Activated T-cell treated with anti-CD3 and anti-CD28 coated beads, Interleukin-2, amount 50 U/mL, for 4 hours (primary cell): ENCODE results near the gene CPNE7. TPM values are rescaled to one million over a fixed set of nuclear protein-coding genes. Genes with fewer than 3 reads are reported as not detected.
A peak's percentile ranks its signal among the peaks of the same experiment; 100 is the strongest.
"Not testable (repeated sequence)": the region's sequence is repeated elsewhere in the genome, so short reads cannot be mapped to it uniquely, and the experiment has no call there.

ENCODE experiments used
- ATAC-seq, 2 donors: fragments of 200-7000 bp; cut with Tn5 transposase; one replicate each; pipeline ENCODE4 v1.10.0; 2021
- DNase-seq: peaks from one replicate; pipeline ENCODE4 v3.0.0-alpha.2; 2020
- H3K27me3 Mint-ChIP-seq: one replicate; pipeline ENCODE4 v1.8.0; 2021; ENCODE audit warnings: low read depth, mixed read lengths
- H3K36me3 Mint-ChIP-seq: one replicate; pipeline ENCODE4 v1.8.0; 2022; ENCODE audit warnings: mixed read lengths; ENCODE audit not compliant: insufficient read depth
- H3K4me1 Mint-ChIP-seq: one replicate; pipeline ENCODE4 v1.8.0; 2021; ENCODE audit warnings: low read depth, mixed read lengths
- H3K4me3 Mint-ChIP-seq: one replicate; pipeline ENCODE4 v1.8.0; 2021; ENCODE audit warnings: mild to moderate bottlenecking, moderate library complexity, mixed read lengths
- H3K9me3 Mint-ChIP-seq: one replicate; pipeline ENCODE4 v1.8.0; 2021; ENCODE audit warnings: mixed read lengths
- total RNA-seq, 3 donors: library from RNA; stranded (reverse); gene quantifications; one replicate each; pipeline ENCODE4 v1.2.1, GENCODE V29; 2021

The CPNE7 gene
- total RNA-seq, 3 donors from 2014 or later, result 18.0 to 19.5 (median 19.1) TPM

GRCh38 chr16:89567656-89568594 is 7.6 kb upstream of the CPNE7 start:
- Mint-ChIP-seq H3K36me3 (peaks cover 24% of the 10 kb centered on the region), H3K27me3 (no peaks in the 10 kb centered on the region), H3K9me3 (no peaks in the 10 kb centered on the region), H3K4me3 (no peak overlapping the region), H3K4me1 (peaks cover 40% of the 10 kb centered on the region)
- ATAC-seq, result no peak
- no peak for DNase-seq

GRCh38 chr16:89569506-89570341 is 5.8 kb upstream of the CPNE7 start:
- no peak for DNase-seq

GRCh38 chr16:89570342-89570923 is 5.1 kb upstream of the CPNE7 start:
- peaks cover 23% of the 10 kb centered on the region for H3K4me1 Mint-ChIP-seq
- H3K36me3 Mint-ChIP-seq, result peaks cover 3% of the 10 kb centered on the region
- H3K9me3 Mint-ChIP-seq, result no peaks in the 10 kb centered on the region
- no peak for ATAC-seq
- H3K4me3 Mint-ChIP-seq, result no peak overlapping the region
- peaks cover 6% of the 10 kb centered on the region for H3K27me3 Mint-ChIP-seq
- DNase-seq, result no peak

More at GRCh38 chr16:89569506-89570341, 5.8 kb upstream of the CPNE7 start:
- Mint-ChIP-seq H3K36me3 (peaks cover 8% of the 10 kb centered on the region), H3K4me3 (no peak overlapping the region), H3K27me3 (peaks cover 4% of the 10 kb centered on the region), H3K9me3 (no peaks in the 10 kb centered on the region), H3K4me1 (peaks cover 29% of the 10 kb centered on the region)
- ATAC-seq, result no peak

- H3K9me3 Mint-ChIP-seq, H3K27me3 Mint-ChIP-seq, ATAC-seq, H3K36me3 Mint-ChIP-seq, DNase-seq, H3K4me3 Mint-ChIP-seq: not testable (repeated sequence)
- peaks cover 17% of the 10 kb centered on the region for H3K4me1 Mint-ChIP-seq
Observed at GRCh38 chr16:89570983-89571598, 4.5 kb upstream of the CPNE7 start.

GRCh38 chr16:89571636-89572035 is 3.9 kb upstream of the CPNE7 start:
- no peak for ATAC-seq
- Mint-ChIP-seq H3K36me3 (peaks cover 3% of the 10 kb centered on the region), H3K4me3 (no peak overlapping the region)

GRCh38 chr16:89572073-89572484 is 3.5 kb upstream of the CPNE7 start:
- ATAC-seq (no peak), DNase-seq (no peak)
- no peaks in the 10 kb centered on the region for H3K9me3 Mint-ChIP-seq
- H3K4me3 Mint-ChIP-seq, result no peak overlapping the region
- peaks cover 3% of the 10 kb centered on the region for H3K36me3 Mint-ChIP-seq
- H3K27me3 Mint-ChIP-seq, result peaks cover 6% of the 10 kb centered on the region
- peaks cover 15% of the 10 kb centered on the region for H3K4me1 Mint-ChIP-seq

More at GRCh38 chr16:89571636-89572035, 3.9 kb upstream of the CPNE7 start:
- Mint-ChIP-seq H3K9me3 (no peaks in the 10 kb centered on the region), H3K27me3 (peaks cover 6% of the 10 kb centered on the region), H3K4me1 (peaks cover 15% of the 10 kb centered on the region)
- no peak for DNase-seq

GRCh38 chr16:89572485-89573205 is 2.9 kb upstream of the CPNE7 start:
- Mint-ChIP-seq H3K4me1 (peaks cover 14% of the 10 kb centered on the region), H3K9me3 (no peaks in the 10 kb centered on the region), H3K27me3 (peaks cover 6% of the 10 kb centered on the region), H3K36me3 (peaks cover 2% of the 10 kb centered on the region), H3K4me3 (peak overlapping the region; percentile 29)
- DNase-seq, result no peak
- ATAC-seq, result no peak

- H3K9me3 Mint-ChIP-seq, result no peaks in the 10 kb centered on the region
- H3K27me3 Mint-ChIP-seq, result peaks cover 7% of the 10 kb centered on the region
- ATAC-seq, result no peak
- H3K36me3 Mint-ChIP-seq, result no peaks in the 10 kb centered on the region
- no peak for DNase-seq
- H3K4me3 Mint-ChIP-seq, result peak overlapping the region; percentile 31
- peaks cover 13% of the 10 kb centered on the region for H3K4me1 Mint-ChIP-seq
Observed at GRCh38 chr16:89573826-89574680, 1.5 kb upstream of the CPNE7 start.

- ATAC-seq, result peak; percentile 63 to 72
- no peaks in the 10 kb centered on the region for H3K36me3 Mint-ChIP-seq
- DNase-seq, result peak; percentile 34
- H3K27me3 Mint-ChIP-seq, result peaks cover 7% of the 10 kb centered on the region
- H3K4me1 Mint-ChIP-seq, result peaks cover 13% of the 10 kb centered on the region
- H3K9me3 Mint-ChIP-seq, result no peaks in the 10 kb centered on the region
- peak overlapping the region; percentile 58 for H3K4me3 Mint-ChIP-seq
Observed at GRCh38 chr16:89574681-89575246, 794 bp upstream of the CPNE7 start.

- peaks cover 13% of the 10 kb centered on the region for H3K4me1 Mint-ChIP-seq
- H3K27me3 Mint-ChIP-seq, result peaks cover 7% of the 10 kb centered on the region
- H3K9me3 Mint-ChIP-seq, result no peaks in the 10 kb centered on the region
- no peaks in the 10 kb centered on the region for H3K36me3 Mint-ChIP-seq
- no peak for DNase-seq
- H3K4me3 Mint-ChIP-seq, result no peak overlapping the region
- ATAC-seq, result no peak
Observed at GRCh38 chr16:89576153-89577054, 846 bp downstream of the CPNE7 start.

- H3K27me3 Mint-ChIP-seq, result peaks cover 7% of the 10 kb centered on the region
- H3K4me3 Mint-ChIP-seq, result peak overlapping the region; percentile 13
- peaks cover 10% of the 10 kb centered on the region for H3K4me1 Mint-ChIP-seq
- ATAC-seq (no peak), DNase-seq (no peak)
- no peaks in the 10 kb centered on the region for H3K36me3 Mint-ChIP-seq
- no peaks in the 10 kb centered on the region for H3K9me3 Mint-ChIP-seq
Observed at GRCh38 chr16:89577055-89577759, 1.6 kb downstream of the CPNE7 start.
